Omental fat pad (tissue), 4 donors: ENCODE measurements around the gene MEGF6. TPM values are rescaled to one million over a fixed set of nuclear protein-coding genes. Genes with fewer than 3 reads are reported as not detected.

Source experiments
- ATAC-seq: fragments of 150-250 bp; one replicate; pipeline ENCODE4 v1.9.1; 2016; ENCODE audit warnings: mild to moderate bottlenecking, moderate library complexity; ENCODE audit not compliant: low FRiP score
- DNase-seq: peaks from one replicate; pipeline ENCODE4 v3.0.0-alpha.2; 2019; ENCODE audit warnings: low spot score
- total RNA-seq, 4 donors: library from RNA; depleted of rRNA; stranded (reverse); fragments of >200 nt; gene quantifications; one replicate each; pipeline ENCODE4 v1.1.0, GENCODE V29; 2016
- TF ChIP-seq, protein P1 (sequence below), 3 donors: fragments of 450-650 bp; IDR thresholded peaks; one replicate each; pipeline ENCODE4 v1.5.1; 2016 to 2017; ENCODE audit warnings: antibody characterized with exemption in 3 of 3, mild to moderate bottlenecking in 3 of 3, moderate library complexity in 2 of 3

The MEGF6 gene
- total RNA-seq, 4 donors from 2014 or later = 13.2 to 60.1 (median 21.9) TPM

DNA sequence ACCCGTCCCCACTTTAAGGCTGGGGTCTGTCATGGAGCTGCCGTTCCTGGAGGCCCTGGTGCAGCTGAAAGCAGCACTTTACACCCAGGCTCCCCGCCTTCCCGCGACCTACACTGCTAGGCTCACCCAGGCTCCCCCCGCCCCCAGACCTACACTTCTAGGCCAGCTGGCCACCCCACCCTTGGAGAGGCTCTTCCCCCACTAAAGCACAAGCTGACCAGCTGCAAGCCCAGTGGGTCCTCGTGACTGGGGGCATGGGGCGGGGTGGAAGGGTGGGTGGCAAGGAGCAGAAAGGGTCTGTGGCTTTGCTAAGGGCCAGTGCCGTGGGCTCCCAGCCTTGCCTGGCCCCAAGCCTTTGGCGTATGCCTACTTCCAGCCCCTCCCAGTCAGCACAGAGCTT lies 166.6 kb downstream of the MEGF6 start:
- ATAC-seq (no peak), DNase-seq (no peak)
- TF ChIP-seq, protein P1, sequence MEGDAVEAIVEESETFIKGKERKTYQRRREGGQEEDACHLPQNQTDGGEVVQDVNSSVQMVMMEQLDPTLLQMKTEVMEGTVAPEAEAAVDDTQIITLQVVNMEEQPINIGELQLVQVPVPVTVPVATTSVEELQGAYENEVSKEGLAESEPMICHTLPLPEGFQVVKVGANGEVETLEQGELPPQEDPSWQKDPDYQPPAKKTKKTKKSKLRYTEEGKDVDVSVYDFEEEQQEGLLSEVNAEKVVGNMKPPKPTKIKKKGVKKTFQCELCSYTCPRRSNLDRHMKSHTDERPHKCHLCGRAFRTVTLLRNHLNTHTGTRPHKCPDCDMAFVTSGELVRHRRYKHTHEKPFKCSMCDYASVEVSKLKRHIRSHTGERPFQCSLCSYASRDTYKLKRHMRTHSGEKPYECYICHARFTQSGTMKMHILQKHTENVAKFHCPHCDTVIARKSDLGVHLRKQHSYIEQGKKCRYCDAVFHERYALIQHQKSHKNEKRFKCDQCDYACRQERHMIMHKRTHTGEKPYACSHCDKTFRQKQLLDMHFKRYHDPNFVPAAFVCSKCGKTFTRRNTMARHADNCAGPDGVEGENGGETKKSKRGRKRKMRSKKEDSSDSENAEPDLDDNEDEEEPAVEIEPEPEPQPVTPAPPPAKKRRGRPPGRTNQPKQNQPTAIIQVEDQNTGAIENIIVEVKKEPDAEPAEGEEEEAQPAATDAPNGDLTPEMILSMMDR (IDR thresholded peaks at IDR 0.05) = no peak

DNA sequence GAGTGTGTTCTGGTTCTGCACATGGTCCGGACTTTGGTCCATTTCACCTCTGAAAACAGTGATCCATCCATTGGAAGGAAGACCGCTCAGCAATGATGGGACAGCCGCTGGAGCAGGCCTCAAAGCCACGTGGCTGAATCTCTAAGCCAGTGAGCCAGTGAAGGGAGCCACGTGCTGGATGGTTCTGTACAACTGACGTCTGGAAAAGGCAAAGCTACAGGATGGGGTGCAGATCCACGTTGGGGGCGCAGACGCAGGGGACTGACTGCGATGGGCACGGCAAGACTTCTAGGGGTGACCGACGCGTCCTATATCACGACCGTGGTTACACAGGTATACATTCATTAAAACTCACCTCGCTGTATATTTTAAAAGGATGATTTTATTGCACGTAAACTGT lies 167.0 kb downstream of the MEGF6 start:
- TF ChIP-seq, protein P1 (IDR thresholded peaks at IDR 0.05) = no peak
- no peak for ATAC-seq

DNA sequence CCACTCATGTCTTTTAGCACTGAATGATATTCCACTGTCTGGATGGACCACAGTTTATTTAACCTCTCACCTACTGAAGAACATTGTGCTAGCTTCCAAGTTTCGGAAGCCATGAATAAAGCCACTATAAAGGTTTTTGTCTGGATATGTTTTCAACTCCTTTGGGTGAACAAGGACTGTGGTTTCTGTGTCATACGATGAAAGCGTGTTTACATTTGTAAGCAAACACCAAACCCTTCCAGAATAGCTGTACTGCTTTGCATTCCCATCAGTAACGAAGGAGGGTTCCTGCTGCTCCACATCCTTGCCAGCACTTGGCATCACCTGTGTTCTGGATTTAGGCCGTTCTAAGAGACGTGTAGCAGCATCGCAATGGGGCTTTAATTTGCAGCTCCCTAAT lies 167.5 kb downstream of the MEGF6 start:
- TF ChIP-seq, protein P1 (IDR thresholded peaks at IDR 0.05) = no peak
- DNase-seq (no peak), ATAC-seq (no peak)

More for the DNA sequence above, 167.0 kb downstream of the MEGF6 start:
- no peak for DNase-seq

DNA sequence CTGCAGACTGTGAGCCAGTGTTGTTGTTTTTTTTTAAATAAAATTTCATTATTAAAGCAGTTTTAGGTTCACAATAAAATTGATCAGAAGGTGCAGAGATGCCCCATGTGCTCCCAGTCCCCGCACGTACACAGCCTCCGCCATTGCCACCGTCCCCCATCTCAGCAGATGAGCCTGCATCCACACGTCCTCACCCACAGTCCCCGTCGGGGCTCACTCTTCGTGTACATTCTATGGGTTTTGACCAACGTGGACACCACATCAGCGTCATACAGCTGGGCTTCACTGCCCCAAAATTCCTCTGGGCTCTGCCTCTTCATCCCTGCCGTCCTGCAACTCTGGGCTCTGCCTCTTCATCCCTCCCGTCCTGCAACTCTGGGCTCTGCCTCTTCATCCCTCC lies 168.4 kb downstream of the MEGF6 start:
- ATAC-seq = no peak
- no peak for DNase-seq
- TF ChIP-seq, protein P1 (IDR thresholded peaks at IDR 0.05) = no peak

DNA sequence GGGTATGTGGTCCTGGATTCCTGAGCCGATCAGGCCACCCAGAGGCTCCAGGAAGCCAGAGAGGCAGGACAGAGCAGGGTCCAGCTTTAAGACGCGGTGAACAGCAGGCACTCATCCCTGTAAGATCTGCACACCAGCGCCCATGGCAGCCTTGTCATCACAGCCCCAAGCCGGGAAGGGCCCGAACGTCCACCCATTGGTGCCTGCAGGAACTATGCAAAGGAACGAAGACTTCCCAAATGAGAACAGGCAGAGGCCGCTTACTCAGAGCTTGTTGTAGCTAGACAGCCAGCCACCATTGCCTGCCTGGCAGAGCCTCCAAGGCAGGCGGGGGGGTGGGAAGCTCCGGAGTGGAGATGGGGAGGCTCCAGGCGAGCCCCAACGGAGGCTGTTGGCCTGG lies 169.0 kb downstream of the MEGF6 start:
- DNase-seq (no peak), ATAC-seq (no peak)
- TF ChIP-seq, protein P1 (IDR thresholded peaks at IDR 0.05) = no peak

DNA sequence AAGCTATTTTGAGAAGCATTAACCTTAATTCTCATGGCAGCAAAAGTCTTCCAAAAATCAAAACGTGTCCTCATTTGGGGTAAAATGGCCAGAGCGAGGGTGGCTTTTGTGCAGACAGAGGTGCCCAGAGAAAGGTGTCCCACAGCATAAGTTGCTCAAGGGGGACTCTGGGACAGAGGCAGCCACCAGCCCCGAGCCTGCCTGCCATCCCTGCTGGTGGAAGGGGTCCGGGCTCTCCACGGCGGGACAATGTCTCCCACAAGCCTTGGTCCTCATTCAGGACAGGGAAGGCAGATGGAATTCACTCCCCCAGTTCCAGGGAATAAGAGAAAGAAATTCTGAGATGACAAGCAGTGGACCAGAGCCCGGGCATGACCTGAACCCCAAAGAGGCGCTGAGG lies 169.4 kb downstream of the MEGF6 start:
- ATAC-seq (no peak), DNase-seq (no peak)
- TF ChIP-seq, protein P1 (IDR thresholded peaks at IDR 0.05) = no peak

- DNase-seq = no peak
- no peak for ATAC-seq
- TF ChIP-seq, protein P1 (IDR thresholded peaks at IDR 0.05) = no peak
Observed at GRCh38 chr1:3441410-3441847, 169.9 kb downstream of the MEGF6 start.
